Activated naive CD4-positive, alpha-beta T cell treated with anti-CD3 and anti-CD28 coated beads, Interleukin-2, amount 50 U/mL, for 16 hours (primary cell): ENCODE data around the gene DHRS1.
A peak's percentile ranks its signal among the peaks of the same experiment; 100 is the strongest.

Source experiments
- DNase-seq: peaks from one replicate; pipeline ENCODE4 v3.0.0-alpha.2; 2020

The DHRS1 gene

GRCh38 chr14:24308342-24309124 is 9.0 kb upstream of the DHRS1 start:
- no peak for DNase-seq

GRCh38 chr14:24307575-24308341 is 8.2 kb upstream of the DHRS1 start, which contains the start of gene CIDEB:
Gene CIDEB (minus strand): TSS chr14:24307977. CDS start chr14:24307858, 119 bp downstream.
- peak; percentile 57 for DNase-seq

- no peak for DNase-seq
Observed at GRCh38 chr14:24307156-24307574, 7.6 kb upstream of the DHRS1 start.

- no peak for DNase-seq
Observed at GRCh38 chr14:24304019-24304387, 4.4 kb upstream of the DHRS1 start.

- DNase-seq: no peak
Observed at GRCh38 chr14:24300326-24300980, 873 bp upstream of the DHRS1 start.

GRCh38 chr14:24298892-24299254 is 707 bp downstream of the DHRS1 start:
- DNase-seq: no peak

- no peak for DNase-seq
Observed at GRCh38 chr14:24297190-24297964, 2.2 kb downstream of the DHRS1 start.

- peak; percentile 77 for DNase-seq
Observed at GRCh38 chr14:24296341-24297157, 3.0 kb downstream of the DHRS1 start.

GRCh38 chr14:24293525-24293924 is 6.1 kb downstream of the DHRS1 start:
- DNase-seq: no peak

- no peak for DNase-seq
Observed at GRCh38 chr14:24292118-24292807, 7.3 kb downstream of the DHRS1 start.

GRCh38 chr14:24291446-24292117 is 8.0 kb downstream of the DHRS1 start:
- no peak for DNase-seq

- DNase-seq: no peak
Observed at GRCh38 chr14:24290746-24291145, 8.8 kb downstream of the DHRS1 start.

GRCh38 chr14:24289649-24290280 is 9.8 kb downstream of the DHRS1 start:
- DNase-seq: peak; percentile 44

GRCh38 chr14:24286996-24287395 is 12.6 kb downstream of the DHRS1 start:
- no peak for DNase-seq

- DNase-seq: no peak
Observed at GRCh38 chr14:24285351-24285750, 14.2 kb downstream of the DHRS1 start.

GRCh38 chr14:24284501-24285035 is 15.0 kb downstream of the DHRS1 start:
- no peak for DNase-seq

GRCh38 chr14:24283796-24284460 is 15.7 kb downstream of the DHRS1 start:
- no peak for DNase-seq

- DNase-seq: no peak
Observed at GRCh38 chr14:24282736-24283135, 16.8 kb downstream of the DHRS1 start.

- no peak for DNase-seq
Observed at GRCh38 chr14:24281636-24282035, 17.9 kb downstream of the DHRS1 start.
